ENCODE measurements around the gene UNC13B. TPM values are rescaled to one million over a fixed set of nuclear protein-coding genes. Genes with fewer than 3 reads are reported as not detected.
"Not testable (repeated sequence)": the region's sequence is repeated elsewhere in the genome, so short reads cannot be mapped to it uniquely, and the experiment has no call there.

UNC13B gene
- total and polyA plus RNA-seq, 2 experiments from 2014 or later = 16.3 to 43.7 TPM

- H3K4me1 ChIP-seq (ENCODE audit: low read depth) = peaks cover 7% of the 10 kb centered on the region
- H3K27ac ChIP-seq = no peak overlapping the region
- no peak for DNase-seq (ENCODE audit: low read depth in 1 of 2, low spot score in 1 of 2)
- no peak overlapping the region for H3K4me3 ChIP-seq
- H3K27me3 ChIP-seq = no peaks in the 10 kb centered on the region
- no peaks in the 10 kb centered on the region for H3K36me3 ChIP-seq
- TF ChIP-seq CTCF (IDR thresholded peaks at IDR 0.05; ENCODE audit: low read depth, low read length) = no peak
- H3K9me3 ChIP-seq (ENCODE audit: low read depth) = no peaks in the 10 kb centered on the region
Measured at GRCh38 chr9:35158501-35159280, 3.1 kb upstream of the UNC13B start.

- Histone ChIP-seq H3K4me1 (ENCODE audit: low read depth) (peaks cover 7% of the 10 kb centered on the region), H3K9me3 (ENCODE audit: low read depth) (no peaks in the 10 kb centered on the region), H3K27ac (peak overlapping the region; percentile 88), H3K4me3 (peak overlapping the region; percentile 61), H3K27me3 (no peaks in the 10 kb centered on the region), H3K36me3 (no peaks in the 10 kb centered on the region)
- TF ChIP-seq CTCF (IDR thresholded peaks at IDR 0.05; ENCODE audit: low read depth, low read length) = no peak
- DNase-seq (ENCODE audit: low read depth in 1 of 2, low spot score in 1 of 2) = no peak
Measured at GRCh38 chr9:35162605-35163315, 951 bp downstream of the UNC13B start.

DNA sequence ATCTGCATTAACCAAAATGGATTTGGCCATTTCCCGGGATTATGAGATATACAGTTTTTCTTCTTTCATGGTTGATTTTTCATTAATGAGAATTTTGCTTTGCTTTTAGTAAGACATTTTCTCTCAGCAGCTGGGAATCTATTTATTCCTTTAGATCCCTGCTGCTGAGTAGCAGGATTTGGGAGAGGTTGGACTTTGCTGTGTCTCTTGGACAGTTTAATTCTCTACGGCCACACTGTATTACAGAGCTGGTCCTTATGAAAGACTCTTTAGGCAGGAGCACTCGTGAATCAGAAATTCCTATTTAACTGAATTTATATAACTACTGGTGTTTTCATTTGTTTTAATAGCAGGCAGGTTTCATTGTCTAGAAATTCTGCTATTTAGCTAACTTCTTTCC, 1.6 kb downstream of the UNC13B start:
- H3K27ac ChIP-seq = no peak overlapping the region
- no peak for DNase-seq (ENCODE audit: low read depth in 1 of 2, low spot score in 1 of 2)
- H3K9me3 ChIP-seq (ENCODE audit: low read depth) = no peaks in the 10 kb centered on the region
- TF ChIP-seq CTCF (IDR thresholded peaks at IDR 0.05; ENCODE audit: low read depth, low read length) = no peak
- H3K4me1 ChIP-seq (ENCODE audit: low read depth) = peaks cover 7% of the 10 kb centered on the region
- H3K36me3 ChIP-seq = no peaks in the 10 kb centered on the region
- H3K27me3 ChIP-seq = no peaks in the 10 kb centered on the region
- H3K4me3 ChIP-seq = peak overlapping the region; percentile 61

DNA sequence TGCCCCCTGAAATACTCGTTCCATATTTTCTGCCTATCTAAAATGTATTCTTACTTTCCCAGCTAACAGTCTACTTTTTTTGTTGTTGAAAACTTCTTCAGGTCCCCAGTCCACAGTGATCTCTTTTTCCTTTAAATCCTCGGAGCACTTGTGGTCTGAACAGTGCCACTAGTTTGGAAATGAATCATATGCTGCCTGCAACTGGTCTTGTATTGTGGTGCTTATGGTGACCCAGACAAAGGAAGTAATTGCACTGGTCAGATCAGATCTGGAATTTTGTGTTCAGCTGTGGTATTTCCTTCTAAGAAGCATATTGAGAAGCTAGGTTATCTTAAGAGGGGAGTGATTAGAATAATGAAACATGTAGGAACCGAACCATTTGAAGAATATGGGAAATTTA, 2.9 kb downstream of the UNC13B start:
- TF ChIP-seq CTCF (IDR thresholded peaks at IDR 0.05; ENCODE audit: low read depth, low read length) = no peak
- H3K27ac ChIP-seq = no peak overlapping the region

DNA sequence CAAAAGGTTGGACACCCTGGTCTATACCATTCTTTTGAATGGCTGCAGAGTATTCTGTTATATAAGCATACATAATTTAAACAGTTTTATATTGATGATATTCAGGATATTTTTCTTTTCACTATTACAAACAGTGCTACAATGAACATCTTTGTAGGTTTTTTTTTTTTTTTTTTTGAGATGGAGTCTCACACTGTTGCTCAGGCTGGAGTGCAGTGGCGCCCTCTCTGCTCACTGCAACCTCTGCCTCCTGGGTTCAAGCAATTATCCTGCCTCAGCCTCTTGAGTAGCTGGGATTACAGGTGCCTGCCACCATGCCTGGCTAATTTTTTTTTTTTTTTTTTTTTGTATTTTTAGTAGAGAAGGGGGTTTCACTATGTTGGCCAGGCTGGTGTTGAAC, 5.6 kb downstream of the UNC13B start:
- not testable (repeated sequence) for DNase-seq (ENCODE audit: low read depth in 1 of 2, low spot score in 1 of 2); H3K27ac ChIP-seq

More for the DNA sequence above, 2.9 kb downstream of the UNC13B start:
- Histone ChIP-seq H3K36me3 (no peaks in the 10 kb centered on the region), H3K4me1 (ENCODE audit: low read depth) (peaks cover 7% of the 10 kb centered on the region), H3K4me3 (no peak overlapping the region), H3K9me3 (ENCODE audit: low read depth) (no peaks in the 10 kb centered on the region), H3K27me3 (no peaks in the 10 kb centered on the region)
- peak in 1 of 2 donors; percentile 65 for DNase-seq (ENCODE audit: low read depth in 1 of 2, low spot score in 1 of 2)

GRCh38 chr9:35168963-35169362, 7.2 kb downstream of the UNC13B start:
- no peak overlapping the region for H3K4me3 ChIP-seq
- DNase-seq (ENCODE audit: low read depth in 1 of 2, low spot score in 1 of 2) = no peak
- H3K27me3 ChIP-seq = no peaks in the 10 kb centered on the region
- no peak overlapping the region for H3K27ac ChIP-seq
- peaks cover 6% of the 10 kb centered on the region for H3K4me1 ChIP-seq (ENCODE audit: low read depth)
- TF ChIP-seq CTCF (IDR thresholded peaks at IDR 0.05; ENCODE audit: low read depth, low read length) = no peak
- no peaks in the 10 kb centered on the region for H3K9me3 ChIP-seq (ENCODE audit: low read depth)
- no peaks in the 10 kb centered on the region for H3K36me3 ChIP-seq

More for the DNA sequence above, 5.6 kb downstream of the UNC13B start:
- not testable (repeated sequence) for H3K27me3 ChIP-seq; H3K4me1 ChIP-seq (ENCODE audit: low read depth); H3K4me3 ChIP-seq; H3K36me3 ChIP-seq; H3K9me3 ChIP-seq (ENCODE audit: low read depth)

Measured in cardiac muscle cell (in vitro differentiated cells and primary cell).